Measurements from ENCODE around the gene RHCE. TPM values are rescaled to one million over a fixed set of nuclear protein-coding genes. Genes with fewer than 3 reads are reported as not detected.
"Not testable (repeated sequence)": the region's sequence is repeated elsewhere in the genome, so short reads cannot be mapped to it uniquely, and the experiment has no call there.

Gene RHCE
- total and polyA plus RNA-seq, 8 donors = 0.13 to 2.9 TPM; not detected in 6

DNA sequence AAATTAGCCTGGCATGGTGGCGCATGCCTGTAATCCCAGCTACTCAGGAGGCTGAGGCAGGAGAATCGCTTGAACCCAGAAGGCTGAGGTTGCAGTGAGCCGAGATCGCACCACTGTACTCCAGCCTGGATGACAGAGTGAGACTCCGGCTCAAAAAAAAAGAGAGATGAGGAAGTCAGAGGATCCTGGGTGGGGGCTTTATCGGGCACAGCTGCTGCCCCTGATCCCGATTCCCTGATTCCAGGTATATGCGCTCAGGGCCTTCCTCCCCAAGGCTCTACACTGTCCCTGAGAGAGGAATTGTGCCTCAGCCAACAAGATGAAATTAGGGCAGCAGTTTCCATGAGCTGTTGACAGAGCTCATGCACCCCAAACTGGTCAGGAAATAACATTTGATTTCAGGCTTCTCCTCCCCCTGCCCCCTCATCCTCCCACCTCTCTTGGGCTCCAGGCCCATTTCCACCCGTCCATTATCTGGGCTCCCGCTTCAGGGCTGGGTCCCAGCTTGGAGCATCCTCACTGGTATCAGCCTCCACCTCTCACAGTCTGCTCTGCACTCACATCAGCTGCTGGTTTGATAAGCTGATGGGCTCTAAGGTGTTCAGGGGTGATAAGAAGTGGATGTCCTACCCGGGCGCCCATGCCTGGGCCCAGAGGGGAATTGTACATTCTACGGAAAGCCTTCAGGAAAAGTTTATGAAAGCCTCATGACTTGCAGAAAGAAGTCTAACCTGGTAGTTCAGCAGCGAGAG is 7.6 kb downstream of the RHCE start:
- H3K27ac ChIP-seq; DNase-seq; intact Hi-C loops (cut with DNase I; ENCODE audit: low total_unique reads); H3K9me3 ChIP-seq; H3K36me3 ChIP-seq; H3K4me1 ChIP-seq; H3K27me3 ChIP-seq; H3K4me3 ChIP-seq: not testable (repeated sequence)
- WGBS, 5 donors = 78 to 86% (median 82%) methylated on average over 13 of the region's 14 CpGs

DNA sequence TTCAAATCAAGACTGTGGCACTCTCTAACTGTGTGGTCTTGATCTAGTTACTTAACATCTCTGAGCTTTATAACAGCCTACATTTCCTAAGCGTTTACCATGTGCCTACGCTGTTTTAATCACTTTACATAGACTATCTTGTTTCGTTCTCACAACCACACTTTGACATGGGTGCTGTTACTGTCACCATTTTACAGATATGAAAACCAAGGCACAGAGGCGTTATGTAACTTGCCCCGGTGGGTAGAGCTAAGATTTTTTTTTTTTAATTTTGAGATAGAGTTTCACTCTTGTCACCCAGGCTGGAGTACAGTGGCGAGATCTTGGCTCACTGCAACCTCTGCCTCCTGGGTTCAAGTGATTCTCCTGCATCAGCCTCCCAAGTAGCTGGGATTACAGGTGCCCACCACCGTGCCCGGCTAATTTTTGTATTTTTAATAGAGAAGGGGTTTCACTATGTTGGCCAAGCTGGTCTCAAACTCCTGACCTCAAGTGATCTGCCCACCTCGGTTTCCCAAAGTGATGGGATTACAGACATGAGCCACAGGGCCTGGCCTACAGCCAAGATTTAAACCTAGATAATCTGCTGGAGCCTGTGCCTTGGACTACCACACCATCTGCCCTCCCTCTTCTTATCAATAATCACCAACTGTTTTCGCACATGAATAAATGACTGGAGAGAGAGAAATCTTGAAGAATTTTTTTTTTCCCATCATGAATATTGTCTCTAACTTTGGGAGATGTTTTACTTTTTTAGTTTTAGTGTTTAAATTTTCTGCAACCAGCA is 10.8 kb downstream of the RHCE start:
- 84 to 91% (median 88%) methylated on average over 7 to 10 of the region's 10 CpGs for WGBS, 5 donors

DNA sequence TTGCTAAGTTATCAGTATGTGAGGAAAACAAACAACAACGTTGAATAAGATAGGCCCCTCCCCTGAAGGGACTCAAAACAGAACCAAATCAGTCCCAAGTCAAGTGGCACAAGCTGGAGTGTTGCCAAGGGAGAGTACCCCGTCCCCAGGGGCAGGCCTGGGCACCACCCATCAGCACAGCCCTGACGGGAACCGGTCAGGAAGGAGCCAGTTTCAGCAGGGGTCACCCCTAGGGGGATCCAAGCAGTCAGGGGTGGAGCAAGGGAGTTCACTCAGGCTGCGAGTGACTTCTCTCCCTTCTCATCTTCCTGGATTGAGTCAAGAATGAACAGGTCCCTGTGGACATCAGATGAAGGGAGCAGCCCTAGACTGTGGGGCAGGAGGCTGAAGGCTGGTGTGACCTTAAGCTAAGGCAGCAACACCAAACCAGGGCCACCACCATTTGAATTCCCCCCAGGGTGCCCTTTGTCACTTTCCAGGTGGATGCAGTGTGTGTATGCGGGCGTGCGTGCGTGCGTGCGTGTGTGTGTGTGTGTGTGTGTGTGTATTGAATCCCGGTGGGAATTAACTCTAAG is 14.8 kb downstream of the RHCE start:
- H3K4me3 ChIP-seq; H3K4me1 ChIP-seq; H3K27ac ChIP-seq; H3K9me3 ChIP-seq; intact Hi-C loops (cut with DNase I; ENCODE audit: low total_unique reads); H3K27me3 ChIP-seq; DNase-seq; H3K36me3 ChIP-seq: not testable (repeated sequence)
- WGBS, 5 donors = 66 to 72% (median 68%) methylated on average over 7 to 9 of the region's 12 CpGs; no CpG with 5 or more reads in 1 of the 5 donors

More for the DNA sequence above, 10.8 kb downstream of the RHCE start:
- H3K4me3 ChIP-seq; H3K27ac ChIP-seq; H3K36me3 ChIP-seq; H3K27me3 ChIP-seq; intact Hi-C loops (cut with DNase I; ENCODE audit: low total_unique reads); H3K4me1 ChIP-seq; H3K9me3 ChIP-seq; DNase-seq: not testable (repeated sequence)

DNA sequence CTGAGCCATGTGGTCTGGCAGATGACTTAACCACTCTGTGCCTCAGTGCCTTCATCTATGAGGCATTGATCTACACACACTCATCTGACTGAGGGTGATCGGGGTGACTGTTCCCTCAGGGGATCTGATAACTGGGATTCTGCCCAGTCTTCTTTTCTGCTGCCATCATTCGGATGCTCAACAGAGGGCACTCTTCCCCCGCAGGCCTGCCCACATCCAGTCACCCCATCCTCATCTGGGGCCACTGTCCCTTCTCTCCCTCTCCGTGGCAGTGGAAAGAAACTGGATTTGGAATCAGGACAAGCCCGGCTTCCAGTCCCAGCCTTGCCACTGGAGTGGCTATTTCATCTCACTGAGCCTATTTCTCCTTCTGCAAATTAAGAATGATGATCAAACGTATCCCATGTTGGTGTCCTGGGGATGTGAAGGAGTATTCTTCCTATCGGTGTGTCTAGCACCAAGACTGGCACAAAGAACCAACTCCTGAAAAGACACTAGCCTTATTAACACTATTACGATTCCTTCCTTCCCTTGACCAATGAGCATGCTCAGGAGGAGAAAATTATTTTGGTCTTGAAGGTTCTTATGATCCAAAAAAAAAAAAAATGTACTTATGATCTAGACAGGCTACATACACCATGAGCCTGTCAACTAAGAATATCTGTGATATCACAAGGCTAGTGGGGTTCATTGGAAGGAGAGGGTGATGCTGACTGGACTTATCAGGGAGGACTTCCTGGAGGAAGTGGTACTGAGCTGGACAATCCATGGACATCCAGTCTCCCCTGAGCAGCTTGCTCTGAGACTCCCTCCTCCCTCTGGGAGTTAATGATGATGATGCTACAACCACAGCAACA is 17.4 kb downstream of the RHCE start:
- H3K4me1 ChIP-seq; H3K27ac ChIP-seq; intact Hi-C loops (cut with DNase I; ENCODE audit: low total_unique reads); H3K36me3 ChIP-seq; H3K9me3 ChIP-seq; DNase-seq; H3K4me3 ChIP-seq; H3K27me3 ChIP-seq: not testable (repeated sequence)
- TF ChIP-seq, protein P1, sequence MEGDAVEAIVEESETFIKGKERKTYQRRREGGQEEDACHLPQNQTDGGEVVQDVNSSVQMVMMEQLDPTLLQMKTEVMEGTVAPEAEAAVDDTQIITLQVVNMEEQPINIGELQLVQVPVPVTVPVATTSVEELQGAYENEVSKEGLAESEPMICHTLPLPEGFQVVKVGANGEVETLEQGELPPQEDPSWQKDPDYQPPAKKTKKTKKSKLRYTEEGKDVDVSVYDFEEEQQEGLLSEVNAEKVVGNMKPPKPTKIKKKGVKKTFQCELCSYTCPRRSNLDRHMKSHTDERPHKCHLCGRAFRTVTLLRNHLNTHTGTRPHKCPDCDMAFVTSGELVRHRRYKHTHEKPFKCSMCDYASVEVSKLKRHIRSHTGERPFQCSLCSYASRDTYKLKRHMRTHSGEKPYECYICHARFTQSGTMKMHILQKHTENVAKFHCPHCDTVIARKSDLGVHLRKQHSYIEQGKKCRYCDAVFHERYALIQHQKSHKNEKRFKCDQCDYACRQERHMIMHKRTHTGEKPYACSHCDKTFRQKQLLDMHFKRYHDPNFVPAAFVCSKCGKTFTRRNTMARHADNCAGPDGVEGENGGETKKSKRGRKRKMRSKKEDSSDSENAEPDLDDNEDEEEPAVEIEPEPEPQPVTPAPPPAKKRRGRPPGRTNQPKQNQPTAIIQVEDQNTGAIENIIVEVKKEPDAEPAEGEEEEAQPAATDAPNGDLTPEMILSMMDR (IDR thresholded peaks at IDR 0.05) = peak in 3 of 7 experiments; percentile 11 to 28 (median 16)
- WGBS, 5 donors = 23 to 33% (median 25%) methylated on average over 5 to 6 of the region's 8 CpGs

DNA sequence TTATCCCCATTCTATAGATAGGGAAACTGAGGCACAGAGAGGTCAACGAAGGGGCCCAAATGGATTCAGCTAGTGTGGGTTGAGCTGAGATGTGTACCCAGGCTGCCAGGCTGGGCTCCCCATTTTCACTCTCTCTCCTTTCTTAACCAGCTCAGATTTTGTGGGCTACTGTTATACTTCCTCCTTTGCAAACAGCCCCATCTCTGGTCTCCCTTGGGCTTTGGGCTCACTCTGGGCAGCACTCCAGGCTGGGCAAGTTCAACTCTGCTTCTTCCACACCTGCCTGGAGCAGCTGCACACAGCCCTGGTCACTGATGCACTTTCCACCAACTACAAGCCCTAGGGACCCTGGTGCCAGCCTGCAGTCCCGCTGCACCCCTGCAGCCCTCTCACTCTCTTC is 22.5 kb downstream of the RHCE start:
- H3K9me3 ChIP-seq; intact Hi-C loops (cut with DNase I; ENCODE audit: low total_unique reads); H3K4me3 ChIP-seq; H3K27me3 ChIP-seq; H3K27ac ChIP-seq; H3K36me3 ChIP-seq; H3K4me1 ChIP-seq; DNase-seq: not testable (repeated sequence)
- WGBS, 5 donors = no CpG with 5 or more reads among the region's 2 CpGs

DNA sequence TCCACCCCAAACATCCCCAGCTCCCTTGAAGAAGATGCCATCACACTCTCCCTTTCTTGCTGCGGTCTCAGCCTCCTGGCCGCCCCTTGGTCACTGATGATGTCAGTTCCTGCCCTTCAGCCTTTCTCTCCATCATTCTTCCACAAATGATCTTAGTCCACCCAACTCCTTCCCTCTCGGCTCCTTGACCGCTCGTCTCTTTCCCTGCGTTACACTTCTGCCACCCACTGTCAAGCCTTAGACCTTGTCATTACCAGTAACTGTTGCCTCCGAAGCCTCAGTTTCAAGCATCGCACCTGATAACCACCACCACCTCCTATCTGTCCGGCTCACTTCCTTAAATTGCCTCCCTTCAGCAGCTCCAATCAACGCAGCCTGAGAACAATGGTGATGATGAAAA is 23.1 kb downstream of the RHCE start:
- H3K36me3 ChIP-seq; H3K9me3 ChIP-seq; H3K27me3 ChIP-seq; H3K4me1 ChIP-seq; intact Hi-C loops (cut with DNase I; ENCODE audit: low total_unique reads); H3K4me3 ChIP-seq; H3K27ac ChIP-seq; DNase-seq: not testable (repeated sequence)
- 31 to 70% (median 56%) methylated on average over 3 to 6 of the region's 10 CpGs for WGBS, 5 donors
